Measurements from ENCODE around the gene AWAT1.
"Not testable (repeated sequence)": the region's sequence is repeated elsewhere in the genome, so short reads cannot be mapped to it uniquely, and the experiment has no call there.

Gene AWAT1

GRCh38 chrX:70262952-70263567, 28.6 kb downstream of the AWAT1 start:
- no peak for DNase-seq

DNA sequence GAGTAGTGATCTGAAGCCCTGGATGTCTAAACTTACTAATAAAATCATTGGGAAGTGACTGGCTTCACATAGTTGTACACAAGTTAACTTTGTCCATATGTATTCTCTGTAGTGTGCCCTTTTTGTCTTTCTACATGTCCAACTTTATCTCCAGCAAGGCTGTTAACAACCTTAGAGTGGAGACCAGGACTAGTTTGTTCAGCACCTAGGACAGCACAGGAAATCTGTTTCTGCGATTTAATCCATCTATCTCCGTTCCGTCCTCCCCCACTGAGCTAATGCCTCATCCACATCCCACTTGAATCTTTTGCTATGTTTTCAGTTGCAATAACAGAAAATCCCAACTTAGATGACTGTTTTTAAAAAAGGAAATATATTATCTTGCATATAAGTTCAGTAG, 30.3 kb downstream of the AWAT1 start:
- DNase-seq: no peak

- DNase-seq: no peak
Measured at GRCh38 chrX:70268034-70268433, 33.6 kb downstream of the AWAT1 start, which contains the start of gene ARR3. Gene ARR3, plus strand, starts transcription at chrX:70268334. Its CDS starts 1,052 bp downstream, at chrX:70269386.

- DNase-seq: not testable (repeated sequence)
Measured at GRCh38 chrX:70274029-70274428, 39.6 kb downstream of the AWAT1 start.

GRCh38 chrX:70279081-70279480, 44.6 kb downstream of the AWAT1 start:
- DNase-seq: no peak

DNA sequence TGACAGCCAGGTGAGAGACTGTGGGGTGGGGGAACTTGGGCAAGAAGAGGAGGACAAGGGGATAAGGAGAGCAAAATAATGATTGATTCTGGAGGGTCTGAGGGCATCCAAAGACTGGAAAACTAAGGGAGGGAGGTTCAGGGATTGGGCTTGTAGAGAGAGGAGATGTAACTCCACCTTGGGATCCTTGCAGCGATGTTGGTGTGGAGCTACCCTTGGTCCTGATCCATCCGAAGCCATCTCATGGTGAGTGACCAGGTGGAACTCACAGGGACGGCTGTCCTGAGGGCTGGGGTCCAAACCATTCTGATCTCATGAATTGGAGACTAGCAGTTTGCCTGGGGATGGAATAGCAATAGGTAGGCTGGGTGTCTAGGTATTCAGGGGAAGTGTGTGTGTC, 46.1 kb downstream of the AWAT1 start:
- no peak for DNase-seq

DNA sequence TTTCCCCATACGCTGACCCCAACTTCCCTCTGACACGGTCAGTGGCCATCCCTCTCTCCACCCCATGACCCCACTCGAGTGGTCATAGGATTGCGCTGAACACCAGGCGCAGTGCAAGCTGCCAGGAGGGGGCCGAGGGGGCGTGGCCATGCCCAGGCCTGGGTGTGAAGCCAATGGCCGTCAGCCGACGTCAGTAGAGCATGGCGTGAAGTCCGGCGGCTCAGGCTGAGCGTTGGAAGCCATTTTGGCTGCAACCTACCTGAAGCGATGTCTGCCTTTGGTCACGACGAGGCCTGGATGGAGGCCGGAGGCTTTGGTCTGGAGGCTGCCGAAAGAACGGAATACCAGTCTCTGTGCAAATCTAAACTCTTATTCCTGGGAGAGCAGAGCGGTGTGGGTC, 47.5 kb downstream of the AWAT1 start, which contains the start of gene RAB41:
Gene RAB41, plus strand, starts transcription at position 222 of the 400 bp plus-strand sequence. Its CDS starts 46 bp downstream, at position 268.
- DNase-seq: no peak

DNA sequence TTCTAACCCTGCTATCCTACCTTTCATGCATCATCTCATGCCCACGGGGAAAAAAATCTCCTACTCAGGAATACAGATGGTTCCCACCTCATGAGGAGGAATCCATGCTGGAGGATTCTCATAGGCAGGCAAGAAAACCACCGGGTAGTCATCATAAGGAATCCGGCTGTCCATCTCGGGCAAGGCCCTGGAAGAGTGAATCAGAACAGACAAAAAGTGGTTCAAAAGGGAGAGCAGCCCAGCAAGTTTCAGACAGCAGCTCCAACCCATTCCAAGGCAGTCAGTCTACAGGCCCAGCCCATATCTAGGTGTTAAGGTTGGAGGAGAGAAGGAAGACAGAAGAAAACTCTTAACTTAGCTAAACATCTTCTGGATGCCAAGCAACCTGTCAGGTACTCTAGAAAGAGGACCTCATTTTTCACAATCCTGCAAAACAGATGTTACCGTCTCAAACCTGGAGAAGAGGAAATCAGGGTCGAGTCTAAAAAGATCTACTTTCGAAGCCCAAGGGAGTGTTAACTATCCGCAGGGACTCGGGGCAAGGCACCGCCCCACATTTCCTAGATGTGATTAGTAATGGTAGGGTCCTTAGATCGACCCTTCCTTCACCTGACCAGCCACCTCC, 54.8 kb downstream of the AWAT1 start:
- DNase-seq: no peak

Measured in activated effector memory CD4-positive, alpha-beta T cell treated with Interleukin-2 at 50 U/mL for 16 hours (primary cell).